Hair follicle dermal papilla cell (primary cell): ENCODE measurements around the gene KRT34. TPM values are rescaled to one million over a fixed set of nuclear protein-coding genes. Genes with fewer than 3 reads are reported as not detected.

Experiments
- total RNA-seq: library from RNA; depleted of rRNA; stranded (reverse); fragments of >200 nt; gene quantifications from 2 replicates; pipeline ENCODE4 v1.2.3, GENCODE V29; 2012

The KRT34 gene
- total RNA-seq: 0.16 TPM in 1 of 2 replicates, not detected in the other

DNA sequence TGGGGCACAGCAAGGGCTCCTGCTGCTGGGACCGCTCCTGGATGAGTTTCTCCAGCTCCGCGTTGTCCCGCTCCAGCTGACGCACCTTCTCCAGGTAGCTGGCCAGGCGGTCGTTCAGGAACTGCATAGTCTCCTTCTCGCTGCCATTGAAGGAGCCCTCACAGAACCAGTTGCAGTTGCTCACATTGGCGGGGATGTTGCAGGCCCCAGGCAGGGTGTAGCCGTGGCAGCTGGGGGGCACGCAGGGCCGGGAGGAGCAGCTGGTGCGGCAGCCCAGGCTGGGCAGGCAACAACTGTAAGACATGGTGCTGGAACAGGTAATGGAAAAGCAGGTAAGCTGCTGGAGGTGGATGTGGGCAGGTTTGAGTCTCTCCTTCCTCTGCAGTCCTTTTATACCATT lies at the start of gene KRT34:
Gene KRT34, minus strand, starts transcription at position 364 of the 400 bp plus-strand sequence. Its CDS starts 60 bp downstream, at position 304.

DNA sequence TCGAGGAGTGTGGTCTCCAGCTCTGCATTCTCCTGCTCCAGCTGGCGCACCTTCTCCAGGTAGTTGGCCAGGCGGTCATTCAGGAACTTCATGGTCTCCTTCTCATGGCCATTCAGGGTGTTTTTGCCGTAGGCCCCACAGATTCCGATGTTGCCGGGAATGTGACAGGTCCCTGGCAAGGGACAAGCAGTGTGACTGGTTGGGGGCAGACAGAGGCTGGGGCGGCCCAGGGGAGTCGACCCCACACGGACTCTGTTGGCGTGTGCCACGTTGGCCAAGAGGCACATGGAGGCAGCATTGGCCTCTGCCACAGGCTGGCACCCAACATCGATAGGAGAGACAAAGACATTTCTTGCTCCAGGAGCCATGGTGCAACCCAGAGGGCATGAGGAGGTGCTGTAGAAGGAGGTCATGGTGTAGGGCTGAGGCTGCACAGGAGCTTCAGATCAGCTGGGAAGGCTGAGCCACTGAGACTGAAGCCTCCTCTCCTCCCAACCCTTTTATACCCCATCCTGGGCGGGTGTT lies 42.1 kb upstream of the KRT34 start, which contains the start of gene KRT37:
Gene KRT37, minus strand, starts transcription at position 475 of the 525 bp plus-strand sequence. Its CDS starts 62 bp downstream, at position 413.

GRCh38 chr17:41396996-41397660 lies 15.0 kb upstream of the KRT34 start, which contains the start of gene KRT31:
Gene KRT31 (minus strand): TSS chr17:41397608. CDS start chr17:41397539, 69 bp downstream.

DNA sequence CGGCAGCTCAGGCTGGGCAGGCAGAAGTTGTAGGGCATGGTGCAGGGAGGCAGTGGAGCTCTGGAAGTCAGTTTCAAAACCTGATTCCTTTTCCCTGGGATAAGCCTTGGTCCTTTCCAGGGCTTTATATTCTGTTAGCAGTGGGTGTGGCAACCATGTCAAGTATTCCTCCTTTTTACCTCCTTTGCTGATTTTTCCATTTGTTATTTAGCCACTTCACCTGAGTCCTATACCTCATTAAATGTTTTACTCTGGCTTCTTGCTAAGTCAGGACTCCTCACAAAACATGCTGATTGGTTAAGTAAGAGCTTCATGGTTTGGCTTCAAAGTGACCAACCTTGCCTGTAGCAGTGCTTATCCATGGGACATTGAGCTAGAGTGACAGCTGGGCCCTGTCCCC lies 12.4 kb downstream of the KRT34 start, which contains the start of gene KRT33B:
Gene KRT33B, minus strand, starts transcription at position 101 of the 400 bp plus-strand sequence. Its CDS starts 63 bp downstream, at position 38.

DNA sequence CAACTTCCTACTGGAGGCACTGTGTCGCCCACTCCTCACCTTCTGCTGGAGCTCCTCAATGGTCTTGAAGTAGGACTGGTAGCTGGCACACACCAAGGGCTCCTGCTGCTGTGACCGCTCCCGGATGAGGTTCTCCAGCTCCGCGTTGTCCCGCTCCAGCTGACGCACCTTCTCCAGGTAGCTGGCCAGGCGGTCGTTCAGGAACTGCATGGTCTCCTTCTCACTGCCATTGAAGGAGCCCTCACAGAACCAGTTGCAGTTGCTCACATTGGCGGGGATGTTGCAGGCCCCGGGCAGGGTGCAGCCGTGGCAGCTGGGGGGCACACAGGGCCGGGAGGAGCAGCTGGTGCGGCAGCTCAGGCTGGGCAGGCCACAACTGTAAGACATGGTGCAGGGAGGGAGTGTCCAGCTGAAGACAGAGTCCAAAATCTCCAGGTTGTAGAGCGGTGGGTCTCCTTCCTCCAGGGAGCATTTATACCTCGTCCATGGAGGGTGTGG lies 31.7 kb downstream of the KRT34 start, which contains the start of gene KRT33A:
Gene KRT33A, minus strand, starts transcription at position 448 of the 498 bp plus-strand sequence. Its CDS starts 61 bp downstream, at position 387.

Other genes starting within 250 kb of the KRT34 start
- not detected in 2 replicates for gene KRTAP4-6, start 241.8 kb downstream of the KRT34 start, total RNA-seq
- not detected in 2 replicates for gene KRTAP4-5, start 232.5 kb downstream of the KRT34 start, total RNA-seq
- not detected in 2 replicates for gene KRTAP4-4, start 221.6 kb downstream of the KRT34 start, total RNA-seq
- gene KRTAP4-3, start 214.1 kb downstream of the KRT34 start, total RNA-seq: not detected in 2 replicates
- not detected in 2 replicates for gene KRTAP4-2, start 204.1 kb downstream of the KRT34 start, total RNA-seq
- gene KRTAP4-1, start 197.4 kb downstream of the KRT34 start, total RNA-seq: not detected in 2 replicates
- gene KRTAP9-1, start 192.4 kb downstream of the KRT34 start, total RNA-seq: not detected in 2 replicates
- not detected in 2 replicates for gene KRTAP9-2, start 155.7 kb downstream of the KRT34 start, total RNA-seq
- not detected in 2 replicates for gene KRTAP9-3, start 149.9 kb downstream of the KRT34 start, total RNA-seq
- gene KRTAP9-8, start 144.3 kb downstream of the KRT34 start, total RNA-seq: not detected in 2 replicates
- not detected in 2 replicates for gene KRTAP9-4, start 132.6 kb downstream of the KRT34 start, total RNA-seq
- gene KRTAP9-9, start 126.9 kb downstream of the KRT34 start, total RNA-seq: not detected in 2 replicates
- gene KRTAP9-6, start 116.9 kb downstream of the KRT34 start, total RNA-seq: not detected in 2 replicates
- not detected in 2 replicates for gene KRTAP9-7, start 106.6 kb downstream of the KRT34 start, total RNA-seq
- not detected in 2 replicates for gene KRTAP29-1, start 79.5 kb downstream of the KRT34 start, total RNA-seq
- gene KRTAP16-1, start 73.0 kb downstream of the KRT34 start, total RNA-seq: not detected in 2 replicates
- gene KRTAP17-1, start 66.6 kb downstream of the KRT34 start, total RNA-seq: not detected in 2 replicates
- gene KRT33A, start 31.5 kb downstream of the KRT34 start, total RNA-seq: not detected in 2 replicates
- not detected in 2 replicates for gene KRT33B, start 12.5 kb downstream of the KRT34 start, total RNA-seq
- not detected in 2 replicates for gene KRT31, start 15.3 kb upstream of the KRT34 start, total RNA-seq
- not detected in 2 replicates for gene KRT37, start 42.3 kb upstream of the KRT34 start, total RNA-seq
- gene KRT38, start 58.7 kb upstream of the KRT34 start, total RNA-seq: not detected in 2 replicates
- gene KRT32, start 85.1 kb upstream of the KRT34 start, total RNA-seq: not detected in 2 replicates
- not detected in 2 replicates for gene KRT35, start 98.8 kb upstream of the KRT34 start, total RNA-seq
- gene KRT36, start 107.6 kb upstream of the KRT34 start, total RNA-seq: not detected in 2 replicates
- gene KRT13, start 123.3 kb upstream of the KRT34 start, total RNA-seq: not detected in 2 replicates
- 0.32 and 0.97 TPM in 2 replicates for gene KRT15, start 136.6 kb upstream of the KRT34 start, total RNA-seq
- gene KRT19, start 146.0 kb upstream of the KRT34 start, total RNA-seq: 0.73 and 0.81 TPM in 2 replicates
- not detected in 2 replicates for gene KRT9, start 189.8 kb upstream of the KRT34 start, total RNA-seq
- 5.5 and 7.0 TPM in 2 replicates for gene KRT14, start 204.6 kb upstream of the KRT34 start, total RNA-seq
- 0.49 and 0.65 TPM in 2 replicates for gene KRT16, start 230.5 kb upstream of the KRT34 start, total RNA-seq
- 25.7 and 36.0 TPM in 2 replicates for gene KRT17, start 242.3 kb upstream of the KRT34 start, total RNA-seq